Astrocyte of the hippocampus (primary cell): ENCODE measurements around the gene PDIA4.
"Not testable (repeated sequence)": the region's sequence is repeated elsewhere in the genome, so short reads cannot be mapped to it uniquely, and the experiment has no call there.

Experiments
- DNase-seq: peaks from one replicate; pipeline ENCODE4 v3.0.0; 2011; ENCODE audit warnings: low read depth, low spot score

The PDIA4 gene

GRCh38 chr7:149003560-149004305 is 24.6 kb downstream of the PDIA4 start:
- DNase-seq = no peak

GRCh38 chr7:149003018-149003417 is 25.3 kb downstream of the PDIA4 start:
- DNase-seq = no peak

GRCh38 chr7:149002604-149003003 is 25.7 kb downstream of the PDIA4 start:
- no peak for DNase-seq

GRCh38 chr7:149001427-149002068 is 26.8 kb downstream of the PDIA4 start:
- DNase-seq = no peak

- DNase-seq = no peak
Measured at GRCh38 chr7:149000961-149001360, 27.3 kb downstream of the PDIA4 start.

GRCh38 chr7:148999192-148999591 is 29.1 kb downstream of the PDIA4 start:
- DNase-seq = no peak

- DNase-seq = no peak
Measured at GRCh38 chr7:148997497-148997896, 30.8 kb downstream of the PDIA4 start.

GRCh38 chr7:148994576-148994975 is 33.7 kb downstream of the PDIA4 start:
- DNase-seq = no peak

GRCh38 chr7:148993193-148993592 is 35.1 kb downstream of the PDIA4 start:
- no peak for DNase-seq

GRCh38 chr7:148991536-148991935 is 36.8 kb downstream of the PDIA4 start:
- no peak for DNase-seq

GRCh38 chr7:148987751-148988512 is 40.4 kb downstream of the PDIA4 start:
- DNase-seq = no peak

- peak; percentile 91 for DNase-seq
Measured at GRCh38 chr7:148987010-148987750, 41.1 kb downstream of the PDIA4 start.

- no peak for DNase-seq
Measured at GRCh38 chr7:148986742-148987009, 41.6 kb downstream of the PDIA4 start.

- peak; percentile 89 for DNase-seq
Measured at GRCh38 chr7:148983200-148984146, 44.8 kb downstream of the PDIA4 start.

GRCh38 chr7:148982654-148983199 is 45.6 kb downstream of the PDIA4 start:
- DNase-seq = peak; percentile 61

GRCh38 chr7:148979827-148980226 is 48.5 kb downstream of the PDIA4 start:
- no peak for DNase-seq

GRCh38 chr7:148979072-148979471 is 49.2 kb downstream of the PDIA4 start:
- not testable (repeated sequence) for DNase-seq

- no peak for DNase-seq
Measured at GRCh38 chr7:148978091-148978490, 50.2 kb downstream of the PDIA4 start.

- DNase-seq = no peak
Measured at GRCh38 chr7:148975896-148976295, 52.4 kb downstream of the PDIA4 start.

- no peak for DNase-seq
Measured at GRCh38 chr7:148973256-148973655, 55.0 kb downstream of the PDIA4 start.

- no peak for DNase-seq
Measured at GRCh38 chr7:148972375-148972774, 55.9 kb downstream of the PDIA4 start.
